NCI-H1092 (cell line): ENCODE measurements around the gene EYA3.

Experiments used
- DNase-seq: peaks from one replicate; lab custom pipeline; 2025; lab: John Stamatoyannopoulos, UW

The EYA3 gene

GRCh38 chr1:28088168-28088961 lies at the start of gene EYA3:
EYA3 (minus strand) TSS chr1:28088610; CDS start chr1:28058026, 30,584 bp downstream.
- peak; percentile 98 for DNase-seq

- DNase-seq: no peak
Measured at GRCh38 chr1:28136922-28137613, 48.7 kb upstream of the EYA3 start.

GRCh38 chr1:28136169-28136921 lies 47.9 kb upstream of the EYA3 start:
- no peak for DNase-seq

GRCh38 chr1:28135371-28136168 lies 47.2 kb upstream of the EYA3 start:
- DNase-seq: no peak

GRCh38 chr1:28134651-28135207 lies 46.3 kb upstream of the EYA3 start:
- no peak for DNase-seq

GRCh38 chr1:28132171-28133167 lies 44.1 kb upstream of the EYA3 start:
- DNase-seq: no peak

- no peak for DNase-seq
Measured at GRCh38 chr1:28130901-28131300, 42.5 kb upstream of the EYA3 start.

- no peak for DNase-seq
Measured at GRCh38 chr1:28129150-28129549, 40.7 kb upstream of the EYA3 start.

GRCh38 chr1:28127617-28128257 lies 39.3 kb upstream of the EYA3 start:
- no peak for DNase-seq

- no peak for DNase-seq
Measured at GRCh38 chr1:28126783-28127490, 38.5 kb upstream of the EYA3 start.

GRCh38 chr1:28126212-28126611 lies 37.8 kb upstream of the EYA3 start:
- DNase-seq: no peak

- no peak for DNase-seq
Measured at GRCh38 chr1:28123461-28123961, 35.1 kb upstream of the EYA3 start.

GRCh38 chr1:28122183-28122582 lies 33.8 kb upstream of the EYA3 start:
- no peak for DNase-seq

GRCh38 chr1:28119556-28119955 lies 31.1 kb upstream of the EYA3 start:
- no peak for DNase-seq

GRCh38 chr1:28118640-28119307 lies 30.4 kb upstream of the EYA3 start:
- no peak for DNase-seq

- DNase-seq: no peak
Measured at GRCh38 chr1:28115267-28115666, 26.9 kb upstream of the EYA3 start.

- DNase-seq: no peak
Measured at GRCh38 chr1:28114844-28115243, 26.4 kb upstream of the EYA3 start.

GRCh38 chr1:28113242-28113572 lies 24.8 kb upstream of the EYA3 start:
- DNase-seq: no peak
